Hematopoietic multipotent progenitor cell treated with erythropoietin and hydrocortisone succinate and interleukin-3 and kit ligand, for 4 days (in vitro differentiated cells): Measurements from ENCODE around the gene SLC39A11.

ENCODE experiments used
- DNase-seq: peaks from one replicate; pipeline ENCODE4 v3.0.0-alpha.2; 2015

The SLC39A11 gene

DNA sequence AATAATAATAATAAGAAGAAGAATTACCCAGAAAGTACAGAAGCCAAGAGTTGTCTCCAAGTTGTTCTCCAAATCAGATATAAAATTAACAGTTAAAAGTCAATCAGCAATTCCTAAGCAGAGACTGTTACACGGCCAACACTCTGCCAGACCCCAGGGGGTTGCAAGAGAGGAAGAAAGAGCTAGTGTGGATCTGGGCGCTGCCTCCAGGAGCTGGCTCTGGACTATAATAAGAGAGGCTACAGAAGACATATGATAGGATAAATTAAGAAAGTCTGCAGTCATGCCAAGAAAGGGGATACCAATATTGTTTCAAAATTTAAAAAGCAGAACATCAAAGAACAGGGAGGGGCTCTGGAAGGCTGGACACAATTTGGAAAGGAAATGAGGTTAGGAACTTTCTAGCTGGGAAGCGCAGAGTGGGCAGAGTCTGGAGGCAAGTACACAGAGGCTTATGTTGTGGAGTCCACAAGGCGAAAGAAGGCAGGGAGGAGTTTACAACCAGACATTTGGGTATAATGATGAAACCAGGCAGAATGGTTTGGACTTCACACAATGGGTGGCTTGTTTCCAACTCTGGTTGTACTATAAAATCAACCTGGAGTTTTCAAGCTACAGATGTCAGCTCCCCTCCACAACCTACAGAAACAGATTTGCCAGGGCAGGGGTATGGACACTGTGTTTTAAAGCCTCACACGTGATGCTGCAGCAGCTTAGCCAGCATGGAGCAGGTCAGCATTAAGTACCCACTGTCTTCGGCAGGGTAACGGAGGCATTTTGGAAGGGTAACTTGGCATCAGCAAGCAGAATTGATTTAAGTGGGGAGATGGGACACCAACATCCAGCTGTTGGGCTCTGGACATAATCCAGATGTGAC lies 49.4 kb downstream of the SLC39A11 start:
- no peak for DNase-seq

DNA sequence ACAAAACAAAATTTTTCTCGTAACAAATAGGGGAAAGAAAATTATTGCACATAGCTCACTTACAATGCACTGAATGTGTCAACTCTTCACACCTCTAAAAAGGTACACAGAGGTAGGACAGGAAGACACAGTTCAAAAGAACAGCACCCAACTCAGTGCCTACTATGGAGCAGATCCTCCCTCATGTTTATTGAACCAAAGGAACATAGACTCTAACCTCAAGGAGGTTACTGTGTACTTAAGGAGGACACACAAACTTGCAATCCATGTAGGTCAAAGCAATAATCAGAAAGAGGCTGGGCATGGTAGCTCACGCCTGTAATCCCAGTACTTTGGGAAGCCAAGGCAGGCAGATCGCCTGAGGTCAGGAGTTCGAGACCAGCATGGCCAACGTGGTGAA lies 50.3 kb downstream of the SLC39A11 start:
- DNase-seq = no peak

DNA sequence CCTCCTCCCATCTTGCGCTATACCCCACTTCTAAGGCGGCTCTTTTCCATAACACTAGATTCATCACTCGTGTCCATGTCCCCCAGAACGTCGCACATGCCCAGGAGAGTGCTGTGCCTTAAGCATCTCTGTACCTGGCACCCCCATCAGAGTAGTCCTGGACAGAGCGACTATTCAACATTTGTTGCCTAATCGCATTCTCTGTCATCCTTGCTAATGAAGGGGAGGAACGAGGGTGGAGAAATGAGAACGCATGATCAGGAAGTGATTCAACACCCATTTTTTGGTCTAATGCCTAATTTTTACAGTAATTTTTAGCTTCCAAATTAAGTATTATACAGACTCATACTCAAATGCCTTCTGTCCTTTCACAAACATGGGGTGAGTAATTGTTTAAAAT lies 53.2 kb downstream of the SLC39A11 start:
- DNase-seq = no peak

DNA sequence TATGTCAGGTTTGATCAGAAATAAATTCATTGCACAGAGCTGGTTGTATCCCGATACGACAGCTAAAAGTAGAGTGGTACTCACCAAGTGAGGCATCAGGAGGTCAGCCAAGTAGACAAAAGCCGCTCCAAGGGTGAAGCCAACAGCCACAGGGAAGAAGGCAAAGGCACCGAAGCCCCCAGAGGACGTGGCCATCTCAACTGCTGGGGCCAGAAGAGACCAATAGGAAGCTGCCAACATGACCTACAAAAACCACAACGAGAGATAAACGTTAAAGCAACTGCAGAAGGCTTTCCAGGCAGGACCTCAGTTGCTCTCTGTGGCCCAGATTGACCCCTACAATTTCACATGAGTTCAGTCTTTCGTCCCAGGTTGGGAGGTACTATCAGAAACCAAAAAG lies 61.0 kb downstream of the SLC39A11 start:
- peak; percentile 25 for DNase-seq

DNA sequence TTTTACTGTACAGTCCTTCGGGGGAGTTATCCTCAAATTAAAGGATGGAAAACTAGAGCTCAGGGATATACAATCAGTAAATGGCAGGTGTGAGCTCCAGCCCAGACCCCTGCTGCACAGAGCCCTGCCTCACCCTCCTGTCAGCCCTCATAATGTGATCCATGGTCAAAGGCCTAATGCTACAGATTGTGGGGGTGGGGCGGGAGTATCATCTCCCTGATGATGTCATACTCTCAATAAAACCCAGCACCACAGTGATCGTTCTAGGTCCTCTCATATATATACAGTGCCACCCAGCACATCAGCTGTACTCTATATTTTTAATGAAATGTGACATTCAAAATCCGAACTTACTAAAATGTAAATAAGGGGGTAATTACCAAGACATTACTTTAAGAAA lies 61.5 kb downstream of the SLC39A11 start:
- no peak for DNase-seq

DNA sequence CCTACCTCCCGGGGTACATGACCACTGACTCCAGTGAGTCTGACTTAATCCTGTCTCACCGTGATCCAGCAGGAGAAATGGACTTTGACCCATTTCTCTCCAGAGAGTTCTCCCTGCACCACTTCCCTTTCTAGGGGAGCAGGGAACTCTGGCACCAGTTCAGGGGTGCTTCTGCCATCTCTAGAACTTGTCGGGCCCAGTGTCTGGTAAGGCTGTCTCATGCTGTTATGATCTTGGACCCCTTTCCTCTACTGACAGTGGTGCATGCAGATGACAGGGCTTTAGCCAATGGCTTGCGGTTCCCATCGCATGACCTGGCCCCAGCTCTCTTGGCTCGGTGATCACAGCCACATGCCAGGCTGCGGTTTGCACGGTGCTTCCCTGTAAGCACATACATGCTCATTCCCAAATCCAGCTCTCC lies 62.0 kb downstream of the SLC39A11 start:
- no peak for DNase-seq

DNA sequence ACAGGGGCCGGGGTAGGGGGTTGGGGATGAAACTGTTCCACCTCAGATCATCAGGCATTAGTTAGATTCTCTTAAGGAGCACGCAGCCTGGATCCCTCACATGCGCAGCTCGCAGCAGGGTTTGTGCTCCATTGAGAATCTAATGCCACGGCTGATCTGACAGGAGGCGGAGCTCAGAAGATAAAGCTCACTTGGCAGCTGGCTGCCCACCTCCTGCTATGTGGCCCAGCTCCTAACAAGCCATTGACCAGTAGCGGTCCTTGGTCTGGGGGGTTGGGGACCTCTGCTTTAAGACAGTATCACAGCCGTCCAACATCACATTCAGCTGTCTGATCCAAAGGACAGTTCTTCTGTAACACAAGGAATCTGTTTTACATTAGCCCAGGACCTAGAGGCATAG lies 62.5 kb downstream of the SLC39A11 start:
- DNase-seq = no peak

DNA sequence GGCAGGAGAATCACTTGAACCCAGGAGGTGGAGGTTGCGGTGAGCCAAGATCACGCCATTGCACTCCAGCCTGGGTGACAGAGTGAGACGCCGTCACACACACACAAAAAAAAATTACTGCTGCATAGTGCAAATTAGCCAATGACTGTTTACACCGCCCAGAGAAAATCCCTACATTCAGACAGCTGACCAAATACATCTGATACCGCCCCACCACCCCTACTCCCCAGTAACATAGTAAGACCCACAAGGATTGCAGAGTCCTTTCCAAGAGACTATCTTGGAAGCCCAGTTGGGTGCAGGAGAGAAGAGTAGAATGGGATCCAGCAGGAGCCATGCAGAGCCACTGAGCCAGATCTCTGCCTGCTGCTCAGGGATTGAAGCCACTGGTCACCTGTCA lies 63.5 kb downstream of the SLC39A11 start:
- no peak for DNase-seq

DNA sequence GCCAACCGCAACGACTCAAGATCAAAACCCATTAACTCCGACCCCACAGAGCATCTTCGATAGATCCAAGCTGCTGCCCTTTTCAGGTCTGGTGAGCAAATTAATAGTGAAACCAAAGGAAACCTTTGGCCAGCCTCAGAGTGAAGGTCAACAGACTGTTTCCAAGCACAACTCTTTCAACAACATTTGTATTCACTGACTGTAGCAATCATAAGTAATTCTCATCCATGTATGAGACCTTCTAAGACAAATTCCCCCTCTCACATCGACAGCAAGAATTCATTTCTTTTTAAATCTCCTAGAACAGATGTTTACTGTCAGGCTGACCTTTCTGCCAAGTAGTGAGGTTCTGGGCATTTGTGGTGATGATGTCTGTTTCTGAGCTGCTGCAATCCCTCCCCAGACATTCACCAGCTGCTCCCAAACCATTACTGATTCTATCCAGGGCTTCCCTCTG lies 64.2 kb downstream of the SLC39A11 start:
- no peak for DNase-seq

DNA sequence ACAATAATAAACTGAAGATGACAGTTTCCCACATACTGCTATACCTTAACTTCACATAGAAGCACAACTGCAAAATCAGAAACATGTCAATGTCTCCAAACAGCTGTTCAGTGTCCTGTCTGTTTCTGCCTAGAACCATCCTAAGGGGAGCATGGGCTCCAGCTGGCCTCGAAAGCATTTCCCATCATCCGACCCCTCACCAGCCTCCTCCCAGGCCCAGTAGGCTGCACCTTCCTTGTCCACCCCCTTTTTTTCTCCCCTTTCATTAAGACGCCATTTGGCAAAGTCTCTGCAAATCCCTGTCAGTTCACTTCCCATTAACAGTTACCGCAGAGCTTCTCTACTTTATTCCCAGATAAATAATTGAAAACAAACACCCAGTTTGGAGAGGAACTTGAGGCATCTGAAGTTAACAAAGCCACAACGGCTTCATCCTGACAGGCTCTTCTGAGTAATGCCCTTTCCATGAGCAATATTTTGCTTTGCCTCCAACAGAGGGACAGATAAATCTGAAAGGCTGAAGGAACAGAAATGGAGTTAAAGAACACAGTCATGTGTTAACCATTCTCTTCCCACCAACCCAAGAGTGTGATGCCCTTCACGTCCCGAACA lies 65.3 kb downstream of the SLC39A11 start:
- DNase-seq = no peak

DNA sequence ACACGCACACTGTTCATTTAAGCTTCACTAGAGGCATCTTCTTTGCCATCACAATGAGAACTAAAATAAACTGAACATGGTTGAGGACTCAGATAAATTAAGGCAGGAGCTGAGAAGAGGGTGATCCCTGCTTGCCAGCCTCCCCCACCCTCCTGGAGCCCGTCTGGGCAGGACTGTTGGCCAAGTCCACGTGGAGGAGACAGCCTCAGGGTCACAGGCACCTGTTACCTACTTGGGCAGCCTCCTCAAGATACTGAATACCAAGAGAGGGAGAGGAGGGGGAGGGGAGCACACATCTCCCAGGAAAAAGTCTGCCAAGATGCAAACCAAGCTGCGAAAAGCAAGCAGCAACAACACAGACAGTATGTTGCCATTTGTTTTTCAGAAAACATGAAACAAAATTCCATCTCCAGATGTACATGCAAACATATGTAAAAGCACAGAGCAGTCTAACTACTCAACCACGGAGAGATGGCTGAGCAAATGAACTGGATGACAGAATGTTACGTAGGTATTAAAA lies 67.4 kb downstream of the SLC39A11 start:
- DNase-seq = no peak

DNA sequence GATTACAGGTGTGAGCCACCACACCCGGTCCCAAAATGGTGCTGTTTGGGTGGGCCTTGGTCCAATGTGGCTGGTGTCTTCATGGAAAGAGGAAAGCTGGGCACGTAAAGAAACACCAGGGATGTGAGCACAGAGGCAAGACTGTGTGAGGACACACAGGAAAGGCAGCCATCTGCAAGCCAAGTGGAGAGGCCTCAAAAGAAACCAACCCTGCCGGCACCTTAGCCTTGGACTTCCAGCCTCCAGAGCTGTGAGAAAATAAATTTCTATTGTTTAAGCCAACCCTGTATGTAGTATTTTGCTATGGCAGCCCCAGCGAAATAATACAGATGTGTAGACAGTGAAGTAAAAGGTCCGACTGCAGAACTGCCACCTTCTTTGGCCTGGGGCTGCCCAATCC lies 68.7 kb downstream of the SLC39A11 start:
- DNase-seq = no peak

DNA sequence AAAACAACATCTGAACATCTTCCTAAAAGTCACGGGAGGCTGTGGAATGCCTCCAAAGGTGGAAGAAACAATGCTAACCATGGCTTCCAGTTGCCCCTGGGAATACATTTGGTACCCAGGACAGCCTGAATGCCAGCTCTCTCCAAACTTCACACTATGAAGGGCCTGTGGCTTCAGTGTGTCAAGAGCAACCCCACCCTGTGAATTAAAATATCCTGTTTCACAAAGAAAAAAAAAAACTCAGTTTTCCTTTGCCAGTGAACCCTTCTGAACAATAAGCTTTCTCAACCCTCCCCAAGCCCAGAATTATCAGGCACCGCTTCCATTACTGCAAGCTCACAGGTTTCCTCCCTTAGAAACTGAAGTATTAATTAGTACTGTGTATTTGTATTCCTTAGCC lies 69.8 kb downstream of the SLC39A11 start:
- no peak for DNase-seq

DNA sequence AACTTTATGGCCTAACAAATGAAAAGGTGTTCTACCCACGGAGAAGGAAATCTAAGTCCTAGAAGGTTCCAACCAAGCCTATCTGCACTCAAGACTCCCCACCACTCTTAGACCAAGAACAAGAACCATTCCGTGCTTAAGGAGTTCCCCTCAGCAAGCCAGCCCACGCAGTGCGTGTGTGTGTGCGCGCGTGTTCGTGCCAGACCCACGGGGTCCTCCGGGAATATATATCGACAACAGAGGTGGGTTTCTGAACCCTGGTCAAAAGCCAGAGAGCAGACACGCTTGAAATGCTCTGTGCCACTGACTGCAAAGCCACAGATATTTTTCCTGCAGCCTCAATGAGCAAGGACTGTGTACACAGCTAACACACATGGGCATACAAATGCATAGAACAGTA lies 70.7 kb downstream of the SLC39A11 start:
- no peak for DNase-seq

DNA sequence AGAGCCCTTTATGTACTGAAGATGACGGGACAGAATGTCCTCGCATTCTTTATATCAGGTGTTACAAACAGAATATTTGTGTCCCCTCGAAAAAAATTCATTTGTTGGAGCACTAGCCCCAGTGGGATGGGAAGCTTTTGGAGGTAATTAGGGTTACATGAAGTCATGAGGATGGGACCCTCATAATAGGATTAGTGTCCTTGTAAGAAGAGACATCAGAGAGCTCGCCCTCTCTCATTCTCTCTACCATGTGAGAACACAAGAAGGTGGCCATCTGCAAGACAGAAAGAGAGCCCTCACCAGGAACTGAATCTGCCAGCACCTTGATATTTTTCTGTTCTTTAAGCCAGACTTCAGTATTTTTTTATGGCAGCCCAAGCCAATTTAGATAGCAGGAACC lies 72.4 kb downstream of the SLC39A11 start:
- no peak for DNase-seq

DNA sequence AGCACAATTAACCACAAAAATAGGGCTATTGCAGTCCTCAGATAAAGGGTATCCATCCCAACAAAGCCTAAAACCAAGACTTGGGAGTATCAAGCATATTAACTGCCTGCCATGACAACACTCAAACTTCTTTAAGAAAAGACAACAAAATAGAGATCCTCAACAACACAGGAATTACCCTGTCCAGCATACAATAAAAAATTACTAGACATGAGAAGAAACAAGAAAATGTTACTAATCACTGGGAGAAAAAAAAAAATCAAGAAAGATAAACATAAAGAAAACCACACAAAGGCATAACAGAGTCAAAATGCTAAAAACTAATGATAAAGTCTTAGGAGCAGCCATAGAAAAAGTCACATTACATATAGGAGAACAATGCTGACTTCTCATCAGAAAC lies 73.9 kb downstream of the SLC39A11 start:
- no peak for DNase-seq

DNA sequence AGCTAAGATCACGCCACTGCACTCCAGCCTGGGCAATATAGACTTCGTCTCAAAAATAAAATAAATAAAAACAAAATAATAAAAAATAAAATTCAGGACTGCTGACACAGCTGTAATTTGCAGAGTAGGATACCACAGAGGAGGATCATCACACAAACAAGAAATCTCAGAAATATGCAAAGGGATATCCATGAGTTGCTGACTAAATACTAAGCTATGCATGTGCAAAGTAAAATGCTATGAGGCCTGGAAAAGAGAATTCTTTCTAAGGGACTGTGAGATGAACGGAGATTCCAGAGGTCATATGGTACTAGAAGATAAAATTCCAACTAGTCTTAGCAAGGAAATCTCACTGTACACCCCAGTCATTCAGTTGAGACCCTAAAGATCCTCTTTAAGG lies 74.8 kb downstream of the SLC39A11 start:
- no peak for DNase-seq

DNA sequence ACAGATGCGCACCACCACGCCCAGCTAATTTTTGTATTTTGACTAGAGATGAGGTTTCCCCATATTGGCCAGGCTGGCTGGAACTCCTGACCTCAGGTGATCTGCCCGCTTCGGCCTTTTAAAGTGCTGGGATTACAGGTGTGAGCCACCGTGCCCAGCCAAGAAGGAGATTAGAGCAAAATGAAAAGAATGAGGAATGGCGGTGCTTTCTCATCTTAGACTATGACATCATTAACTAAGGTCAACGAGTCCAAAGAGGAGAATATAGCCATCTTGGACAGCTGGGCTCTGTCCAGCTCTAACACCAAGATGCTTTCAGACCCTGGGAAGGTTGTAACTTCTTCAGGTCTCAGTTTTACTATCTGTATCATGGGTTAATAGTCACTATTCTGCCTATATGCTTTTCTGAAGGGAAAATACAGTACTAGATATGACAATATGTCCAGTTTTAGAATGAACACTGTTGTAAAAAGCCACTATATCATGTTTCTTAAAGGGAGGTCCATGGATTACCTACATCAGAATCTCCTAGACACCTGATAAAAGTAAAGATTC lies 76.7 kb downstream of the SLC39A11 start:
- no peak for DNase-seq

DNA sequence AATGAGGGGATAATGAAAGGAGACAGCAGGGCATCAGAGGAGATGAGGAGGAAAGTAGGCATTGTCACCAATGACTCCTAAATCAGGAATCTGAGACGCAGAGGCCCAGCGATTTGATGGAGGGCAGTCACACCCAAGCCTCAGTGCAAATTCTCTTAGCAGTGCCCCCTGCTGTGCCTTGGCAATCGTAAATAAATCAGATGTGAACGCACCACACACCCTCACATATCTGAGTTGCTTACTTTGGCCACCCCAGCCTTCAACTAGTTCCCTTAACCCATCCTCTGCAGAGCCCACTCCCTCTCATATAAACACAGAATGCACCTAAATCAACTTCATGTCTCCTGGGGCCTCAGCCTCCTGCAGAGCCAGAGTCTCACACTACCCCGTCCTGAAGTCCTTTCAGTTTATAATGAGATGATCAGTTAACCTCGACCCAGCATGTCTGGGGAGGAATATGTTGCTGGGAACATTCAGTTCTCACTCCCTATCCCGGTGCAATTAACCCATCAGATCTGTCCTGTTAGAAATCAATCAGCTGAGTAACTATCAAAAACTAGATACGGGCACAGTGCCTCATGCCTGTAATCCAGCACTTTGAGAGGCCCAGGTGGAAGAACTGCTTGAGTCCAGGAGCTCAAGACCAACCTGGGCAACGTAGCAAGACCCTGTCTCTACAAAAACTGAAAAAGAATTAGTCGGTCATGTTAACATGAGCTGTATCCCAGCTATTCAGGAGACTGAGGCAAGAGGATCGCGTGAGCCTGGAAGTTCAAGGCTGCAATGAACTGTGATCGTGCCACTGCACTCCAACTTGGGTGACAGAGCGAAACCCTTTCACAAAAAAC lies 78.4 kb downstream of the SLC39A11 start:
- peak; percentile 37 for DNase-seq

DNA sequence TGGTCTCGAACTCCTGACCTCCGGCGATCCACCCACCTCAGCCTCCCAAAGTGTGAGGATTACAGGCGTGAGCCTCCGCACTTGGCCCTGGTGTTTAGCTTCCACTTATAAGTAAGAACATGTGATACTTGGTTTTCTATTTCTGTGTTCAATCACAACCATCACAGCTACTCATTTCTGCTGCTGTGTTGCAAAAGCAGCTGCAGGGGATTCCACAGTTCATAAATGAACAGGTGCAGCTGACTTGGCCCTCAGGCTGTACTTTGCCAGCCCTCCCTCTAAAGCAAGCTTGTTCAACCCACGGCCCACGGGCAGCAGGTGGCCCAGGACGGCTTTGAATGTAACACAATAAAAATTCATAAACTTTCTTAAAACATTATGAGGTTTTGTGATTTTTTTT lies 79.2 kb downstream of the SLC39A11 start:
- DNase-seq = no peak

DNA sequence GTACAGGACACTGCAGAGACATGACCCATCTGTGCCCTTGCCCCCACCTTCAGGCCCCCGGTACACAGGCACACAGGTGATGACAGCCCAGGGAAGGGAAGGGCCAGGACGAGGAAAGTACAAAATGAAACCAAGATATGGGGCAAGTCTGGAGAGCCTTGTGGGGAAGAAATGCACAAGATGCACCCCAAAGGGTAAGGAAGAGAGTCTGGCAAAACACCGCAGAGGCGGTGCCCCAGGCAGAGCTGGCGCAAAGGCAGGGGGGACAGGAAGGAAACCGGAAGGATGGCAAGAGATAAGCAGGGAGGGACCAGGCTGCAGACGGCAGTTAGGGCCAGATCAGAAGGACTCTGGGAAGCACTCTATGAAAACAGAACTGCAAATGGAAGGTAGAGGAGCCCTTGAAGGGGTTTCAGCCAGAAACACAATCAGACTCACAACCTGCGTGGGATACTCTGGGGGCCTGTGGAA lies 81.4 kb downstream of the SLC39A11 start:
- peak; percentile 97 for DNase-seq

DNA sequence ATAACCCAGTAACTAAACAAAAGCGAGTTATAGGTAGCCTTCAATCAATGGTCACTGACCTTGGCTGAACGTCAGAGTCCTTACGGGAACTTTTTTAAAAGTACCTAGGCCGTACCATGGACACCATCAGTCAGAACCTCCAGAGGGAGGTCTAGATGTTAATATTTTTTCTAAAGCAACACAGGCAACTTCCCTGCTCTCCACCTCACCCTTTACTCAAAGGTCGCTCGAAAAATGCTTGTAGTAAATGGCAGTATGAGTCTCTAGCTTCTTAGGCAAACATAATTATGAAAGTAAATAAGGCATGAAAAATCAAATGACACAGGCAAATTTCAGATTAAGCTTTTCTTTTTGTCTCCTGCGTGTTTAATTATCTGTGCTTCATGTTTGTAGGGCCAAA lies 82.1 kb downstream of the SLC39A11 start:
- DNase-seq = no peak

DNA sequence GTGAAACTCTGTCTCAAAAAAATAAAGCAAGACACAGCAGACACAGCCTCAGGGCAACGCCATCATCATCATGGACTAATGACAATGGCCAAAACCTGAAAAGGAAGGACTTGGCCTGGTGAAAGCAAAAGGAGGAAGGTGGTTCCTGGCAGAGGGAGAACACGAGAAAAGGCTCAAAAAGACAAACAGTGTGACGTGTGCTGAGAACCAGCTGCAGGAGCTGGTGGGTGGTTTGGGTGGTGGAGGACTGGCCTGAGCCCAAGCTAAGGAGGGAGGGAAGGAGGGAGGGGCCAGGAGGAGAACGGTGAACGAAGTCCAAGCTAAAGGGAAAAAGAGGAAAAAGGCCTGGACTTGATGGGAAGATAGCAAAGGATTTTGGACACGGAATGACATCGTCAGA lies 85.1 kb downstream of the SLC39A11 start:
- DNase-seq = peak; percentile 30
